NCI-H1417 (cell line): ENCODE data around the gene BUB1.
A peak's percentile ranks its signal among the peaks of the same experiment; 100 is the strongest.
"Not testable (repeated sequence)": the region's sequence is repeated elsewhere in the genome, so short reads cannot be mapped to it uniquely, and the experiment has no call there.

Source experiments
- DNase-seq, 3 experiments: peaks; one replicate each; lab custom pipeline; 2025; lab: John Stamatoyannopoulos, UW

The BUB1 gene

GRCh38 chr2:110690083-110690965 is 12.5 kb upstream of the BUB1 start:
- DNase-seq = no peak

- no peak for DNase-seq
These were observed 10.8 kb upstream of the BUB1 start for GRCh38 chr2:110688594-110689091.

GRCh38 chr2:110687775-110688484 is 10.1 kb upstream of the BUB1 start:
- not testable (repeated sequence) for DNase-seq

GRCh38 chr2:110682872-110683271 is 5.0 kb upstream of the BUB1 start:
- DNase-seq = no peak

- no peak for DNase-seq
These were observed 4.4 kb upstream of the BUB1 start for GRCh38 chr2:110682267-110682666.

GRCh38 chr2:110680709-110681108 is 2.8 kb upstream of the BUB1 start:
- no peak for DNase-seq

GRCh38 chr2:110679865-110680264 is 2.0 kb upstream of the BUB1 start:
- no peak for DNase-seq

- DNase-seq = no peak
These were observed 1.5 kb upstream of the BUB1 start for GRCh38 chr2:110679337-110679707.

GRCh38 chr2:110678457-110679336 is 834 bp upstream of the BUB1 start:
- peak in 2 of 3 experiments; percentile 76 to 81 for DNase-seq

GRCh38 chr2:110677080-110677479 is 783 bp downstream of the BUB1 start:
- no peak for DNase-seq

GRCh38 chr2:110675679-110676078 is 2.2 kb downstream of the BUB1 start:
- DNase-seq = no peak

GRCh38 chr2:110674620-110675555 is 3.0 kb downstream of the BUB1 start:
- DNase-seq = peak in 1 of 3 experiments; percentile 36

GRCh38 chr2:110673201-110673600 is 4.7 kb downstream of the BUB1 start:
- no peak for DNase-seq

- no peak for DNase-seq
These were observed 7.0 kb downstream of the BUB1 start for GRCh38 chr2:110670826-110671225.

- no peak for DNase-seq
These were observed 8.8 kb downstream of the BUB1 start for GRCh38 chr2:110669079-110669478.

GRCh38 chr2:110667071-110667470 is 10.8 kb downstream of the BUB1 start:
- DNase-seq = no peak

- DNase-seq = no peak
These were observed 13.7 kb downstream of the BUB1 start for GRCh38 chr2:110664135-110664534.

- no peak for DNase-seq
These were observed 15.3 kb downstream of the BUB1 start for GRCh38 chr2:110662560-110662959.

GRCh38 chr2:110660558-110660957 is 17.3 kb downstream of the BUB1 start:
- no peak for DNase-seq

GRCh38 chr2:110659248-110659647 is 18.6 kb downstream of the BUB1 start:
- DNase-seq = no peak

- no peak for DNase-seq
These were observed 20.0 kb downstream of the BUB1 start for GRCh38 chr2:110657724-110658305.
